Mucosa of stomach (tissue), 1 donor: ENCODE data around the gene SEPTIN6.

Experiments
- H3K27me3 ChIP-seq: one replicate; pipeline ENCODE4 v1.7.0; 2013; ENCODE audit warnings: mild to moderate bottlenecking, low read length; ENCODE audit not compliant: control insufficient read depth, insufficient read depth
- H3K36me3 ChIP-seq: one replicate; pipeline ENCODE4 v1.7.0; 2013; ENCODE audit warnings: low read length; ENCODE audit not compliant: control insufficient read depth, insufficient read depth
- H3K4me1 ChIP-seq: one replicate; pipeline ENCODE4 v1.7.0; 2013; ENCODE audit warnings: mild to moderate bottlenecking, low read length; ENCODE audit not compliant: control insufficient read depth, insufficient read depth
- H3K4me3 ChIP-seq: one replicate; pipeline ENCODE4 v1.7.0; 2013; ENCODE audit warnings: low read length
- H3K9ac ChIP-seq: one replicate; pipeline ENCODE4 v1.7.0; 2013; ENCODE audit warnings: mild to moderate bottlenecking, low read length, moderate library complexity
- H3K9me3 ChIP-seq: one replicate; pipeline ENCODE4 v1.7.0; 2013; ENCODE audit warnings: mild to moderate bottlenecking, low read length, moderate library complexity; ENCODE audit not compliant: control insufficient read depth
- donor health status: Pancreatic carcinoma.

The SEPTIN6 gene

GRCh38 chrX:119708936-119709335, 16.0 kb upstream of the SEPTIN6 start:
- H3K4me3 ChIP-seq = no peak overlapping the region
- no peak overlapping the region for H3K9ac ChIP-seq
- H3K4me1 ChIP-seq = no peaks in the 10 kb centered on the region
- H3K9me3 ChIP-seq = no peaks in the 10 kb centered on the region
- H3K27me3 ChIP-seq = no peaks in the 10 kb centered on the region
- H3K36me3 ChIP-seq = no peaks in the 10 kb centered on the region

- Histone ChIP-seq H3K36me3 (no peaks in the 10 kb centered on the region), H3K4me1 (no peaks in the 10 kb centered on the region), H3K9me3 (no peaks in the 10 kb centered on the region), H3K4me3 (no peak overlapping the region), H3K27me3 (no peaks in the 10 kb centered on the region), H3K9ac (no peak overlapping the region)
Observed at GRCh38 chrX:119706616-119707015, 13.6 kb upstream of the SEPTIN6 start.

- H3K4me3 ChIP-seq = no peak overlapping the region
- H3K4me1 ChIP-seq = no peaks in the 10 kb centered on the region
- no peak overlapping the region for H3K9ac ChIP-seq
- H3K27me3 ChIP-seq = no peaks in the 10 kb centered on the region
- H3K9me3 ChIP-seq = no peaks in the 10 kb centered on the region
- H3K36me3 ChIP-seq = no peaks in the 10 kb centered on the region
Observed at GRCh38 chrX:119698845-119699244, 5.9 kb upstream of the SEPTIN6 start.

GRCh38 chrX:119696251-119696890, 3.4 kb upstream of the SEPTIN6 start:
- H3K27me3 ChIP-seq = no peaks in the 10 kb centered on the region
- H3K9ac ChIP-seq = no peak overlapping the region
- no peaks in the 10 kb centered on the region for H3K36me3 ChIP-seq
- no peaks in the 10 kb centered on the region for H3K9me3 ChIP-seq
- no peaks in the 10 kb centered on the region for H3K4me1 ChIP-seq
- H3K4me3 ChIP-seq = no peak overlapping the region

- H3K27me3 ChIP-seq = no peaks in the 10 kb centered on the region
- H3K4me1 ChIP-seq = no peaks in the 10 kb centered on the region
- H3K9me3 ChIP-seq = no peaks in the 10 kb centered on the region
- H3K4me3 ChIP-seq = no peak overlapping the region
- H3K36me3 ChIP-seq = no peaks in the 10 kb centered on the region
- H3K9ac ChIP-seq = no peak overlapping the region
Observed at GRCh38 chrX:119695535-119696050, 2.6 kb upstream of the SEPTIN6 start.

GRCh38 chrX:119694601-119695534, 1.9 kb upstream of the SEPTIN6 start:
- Histone ChIP-seq H3K4me3 (no peak overlapping the region), H3K9ac (no peak overlapping the region), H3K36me3 (no peaks in the 10 kb centered on the region), H3K27me3 (no peaks in the 10 kb centered on the region), H3K9me3 (no peaks in the 10 kb centered on the region), H3K4me1 (no peaks in the 10 kb centered on the region)

GRCh38 chrX:119693996-119694451, 1.1 kb upstream of the SEPTIN6 start:
- H3K4me3 ChIP-seq = no peak overlapping the region
- no peaks in the 10 kb centered on the region for H3K4me1 ChIP-seq
- H3K9ac ChIP-seq = no peak overlapping the region

GRCh38 chrX:119692191-119693039, 553 bp downstream of the SEPTIN6 start:
- H3K4me3 ChIP-seq = peak overlapping the region; percentile 31
- H3K27me3 ChIP-seq = no peaks in the 10 kb centered on the region
- no peaks in the 10 kb centered on the region for H3K9me3 ChIP-seq
- H3K36me3 ChIP-seq = no peaks in the 10 kb centered on the region
- H3K4me1 ChIP-seq = no peaks in the 10 kb centered on the region
- peak overlapping the region; percentile 55 for H3K9ac ChIP-seq

More at GRCh38 chrX:119693996-119694451, 1.1 kb upstream of the SEPTIN6 start:
- H3K9me3 ChIP-seq = no peaks in the 10 kb centered on the region
- no peaks in the 10 kb centered on the region for H3K27me3 ChIP-seq
- H3K36me3 ChIP-seq = no peaks in the 10 kb centered on the region

- Histone ChIP-seq H3K27me3 (no peaks in the 10 kb centered on the region), H3K36me3 (no peaks in the 10 kb centered on the region), H3K9ac (no peak overlapping the region), H3K4me3 (no peak overlapping the region), H3K4me1 (no peaks in the 10 kb centered on the region), H3K9me3 (no peaks in the 10 kb centered on the region)
Observed at GRCh38 chrX:119690921-119691716, 1.8 kb downstream of the SEPTIN6 start.

GRCh38 chrX:119688911-119689321, 4.1 kb downstream of the SEPTIN6 start:
- H3K9ac ChIP-seq = no peak overlapping the region
- H3K9me3 ChIP-seq = no peaks in the 10 kb centered on the region
- H3K36me3 ChIP-seq = no peaks in the 10 kb centered on the region
- no peaks in the 10 kb centered on the region for H3K27me3 ChIP-seq
- H3K4me3 ChIP-seq = no peak overlapping the region
- no peaks in the 10 kb centered on the region for H3K4me1 ChIP-seq
